SK-N-SH treated with all-trans-retinoic acid at 6 μM for 48 hours (cell line): ENCODE data around the gene TBX18.

Experiments used
- ATAC-seq: fragments of 200-7000 bp; cut with Tn5 transposase; 3 replicates; pipeline ENCODE4 v1.9.1; 2020; ENCODE audit warnings: mild to moderate bottlenecking, moderate library complexity
- ARNTL ChIP-seq: fragments of 450-650 bp; formaldehyde crosslinking; IDR thresholded peaks from 2 replicates; pipeline ENCODE4 v1.5.0; 2020; ENCODE audit warnings: low read depth, mild to moderate bottlenecking, moderate library complexity, borderline replicate concordance
- BACH2 ChIP-seq: fragments of 250-450 bp; sonication (Bioruptor Pico); IDR thresholded peaks from 2 replicates; pipeline ENCODE4 v1.9.0; 2021; ENCODE audit warnings: mild to moderate bottlenecking, borderline replicate concordance
- CREB5 ChIP-seq: fragments of 250-450 bp; sonication (Bioruptor Pico); IDR thresholded peaks from 2 replicates; pipeline ENCODE4 v1.5.1; 2020; ENCODE audit warnings: low read depth, mild to moderate bottlenecking, moderate library complexity
- CSDC2 ChIP-seq: fragments of 250-450 bp; sonication (Bioruptor Pico); IDR thresholded peaks from 2 replicates; pipeline ENCODE4 v1.5.0; 2020; ENCODE audit warnings: mild to moderate bottlenecking, moderate library complexity
- ESRRG ChIP-seq: fragments of 250-450 bp; sonication (Bioruptor Pico); IDR thresholded peaks from 2 replicates; pipeline ENCODE4 v1.6.1; 2021; ENCODE audit warnings: mild to moderate bottlenecking
- GLIS3 ChIP-seq: fragments of 250-450 bp; sonication (Bioruptor Pico); IDR thresholded peaks from 2 replicates; pipeline ENCODE4 v1.5.0; 2020; ENCODE audit warnings: mild to moderate bottlenecking, moderate library complexity
- ISL1 ChIP-seq: fragments of 250-450 bp; sonication (Bioruptor Pico); IDR thresholded peaks from 2 replicates; pipeline ENCODE4 v2.1.2; 2022; ENCODE audit warnings: mild to moderate bottlenecking, moderate library complexity
- OSR1 ChIP-seq: fragments of 250-450 bp; sonication (Bioruptor Pico); IDR thresholded peaks from 2 replicates; pipeline ENCODE4 v1.8.0; 2022; ENCODE audit warnings: moderate library complexity, mild to moderate bottlenecking, inconsistent platforms
- PPARA ChIP-seq: fragments of 250-450 bp; sonication (Bioruptor Pico); IDR thresholded peaks from 2 replicates; pipeline ENCODE4 v1.5.0; 2020; ENCODE audit warnings: mild to moderate bottlenecking, borderline replicate concordance
- RARB ChIP-seq: fragments of 250-450 bp; sonication (Bioruptor Pico); IDR thresholded peaks from 2 replicates; pipeline ENCODE4 v1.8.0; 2021; ENCODE audit warnings: mild to moderate bottlenecking, moderate library complexity
- SNAI2 ChIP-seq: fragments of 250-450 bp; sonication (Bioruptor Pico); IDR thresholded peaks from 2 replicates; pipeline ENCODE4 v1.5.0; 2020; ENCODE audit warnings: mild to moderate bottlenecking, moderate library complexity
- TCF4 ChIP-seq: fragments of 250-450 bp; sonication (Bioruptor Pico); IDR thresholded peaks from 2 replicates; pipeline ENCODE4 v1.8.0; 2021; ENCODE audit warnings: mild to moderate bottlenecking, moderate library complexity, borderline replicate concordance
- TOX ChIP-seq: fragments of 250-450 bp; sonication (Bioruptor Pico); IDR thresholded peaks from 2 replicates; pipeline ENCODE4 v1.8.0; 2021; ENCODE audit warnings: mild to moderate bottlenecking, moderate library complexity, borderline replicate concordance
- ZC3H10 ChIP-seq: fragments of 250-450 bp; sonication (Bioruptor Pico); IDR thresholded peaks from 2 replicates; pipeline ENCODE4 v1.5.1; 2021; ENCODE audit warnings: mild to moderate bottlenecking, moderate library complexity
- ZFP30 ChIP-seq: fragments of 450-650 bp; formaldehyde crosslinking; IDR thresholded peaks from 2 replicates; pipeline ENCODE4 v1.5.0; 2022; ENCODE audit warnings: mild to moderate bottlenecking, moderate library complexity
- ZNF565 ChIP-seq: fragments of 450-650 bp; formaldehyde crosslinking; conservative IDR thresholded peaks from 2 replicates; pipeline ENCODE4 v1.5.0; 2020; ENCODE audit warnings: low read depth, mild to moderate bottlenecking, moderate library complexity
- ZNF70 ChIP-seq: fragments of 450-650 bp; formaldehyde crosslinking; IDR thresholded peaks from 2 replicates; pipeline ENCODE4 v1.5.0; 2020; ENCODE audit warnings: mild to moderate bottlenecking, moderate library complexity
- ZNF8 ChIP-seq: fragments of 450-650 bp; formaldehyde crosslinking; IDR thresholded peaks from 2 replicates; pipeline ENCODE4 v1.5.0; 2020; ENCODE audit warnings: mild to moderate bottlenecking, moderate library complexity
- TF ChIP-seq, protein P1 (sequence below): fragments of 250-450 bp; sonication (Bioruptor Pico); IDR thresholded peaks from 2 replicates; pipeline ENCODE4 v1.8.0; 2020; ENCODE audit warnings: mild to moderate bottlenecking, moderate library complexity, borderline replicate concordance
- TF ChIP-seq, protein P2 (sequence below): fragments of 250-450 bp; sonication (Bioruptor Pico); IDR thresholded peaks from 2 replicates; pipeline ENCODE4 v1.5.0; 2020; ENCODE audit warnings: mild to moderate bottlenecking, moderate library complexity
- TF ChIP-seq, protein P3 (sequence below): fragments of 250-450 bp; sonication (Bioruptor Pico); IDR thresholded peaks from 2 replicates; pipeline ENCODE4 v1.5.1; 2021; ENCODE audit warnings: mild to moderate bottlenecking, moderate library complexity

The TBX18 gene

DNA sequence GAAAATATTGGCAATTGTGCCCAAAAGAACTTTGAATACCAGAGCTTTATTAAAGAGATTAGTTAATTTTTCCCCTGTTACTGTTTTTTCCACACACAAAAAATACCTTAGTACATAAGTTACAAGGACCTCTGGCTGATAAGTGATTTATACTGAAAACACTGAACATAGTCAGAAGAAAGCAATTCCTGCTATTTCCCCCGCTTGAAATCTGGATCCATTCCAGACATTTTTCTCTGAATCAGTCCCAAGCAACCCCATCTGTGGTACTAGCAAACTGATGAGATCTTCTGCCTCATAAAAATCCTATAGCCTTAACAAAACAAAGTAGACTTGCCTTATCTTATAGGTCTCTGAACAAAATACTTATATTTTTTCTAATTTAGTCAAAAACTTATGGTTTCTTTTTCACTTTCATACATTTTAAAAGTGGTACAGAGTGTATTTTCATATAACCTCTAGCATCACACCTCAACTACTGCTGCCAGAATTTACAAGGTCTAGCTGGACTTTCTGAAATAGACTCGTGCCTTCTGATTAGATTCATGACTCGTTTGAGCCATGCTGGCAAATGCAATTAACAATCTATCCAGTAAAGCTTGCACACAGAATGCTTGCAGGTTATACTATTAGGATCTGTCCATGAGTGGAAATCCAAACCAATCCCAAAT is 111.9 kb downstream of the TBX18 start:
- ATAC-seq = peak; percentile 94

DNA sequence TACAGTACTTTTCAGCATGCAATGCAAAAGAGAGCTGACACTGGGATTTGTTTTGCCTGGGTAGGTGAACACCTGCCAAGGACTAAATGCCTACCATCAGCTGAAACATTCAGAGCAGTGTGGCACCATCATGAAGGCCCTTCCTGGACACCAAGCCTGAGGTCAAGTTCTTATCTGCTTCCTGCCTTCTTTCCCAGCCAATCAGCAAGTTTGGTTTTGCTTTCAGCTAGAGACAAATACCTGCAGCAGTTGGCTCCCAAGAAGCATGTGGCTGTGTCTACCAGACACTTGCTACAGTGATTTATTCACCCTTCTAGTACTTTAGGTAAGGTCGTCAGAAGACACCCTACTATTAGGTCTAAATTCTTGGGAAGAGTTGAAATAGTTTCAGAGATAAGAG is 112.8 kb downstream of the TBX18 start:
- no peak for TF ChIP-seq RARB
- no peak for TF ChIP-seq CSDC2 (CRISPR knock-in tag)
- no peak for TF ChIP-seq ISL1
- no peak for TF ChIP-seq TOX
- no peak for TF ChIP-seq ZNF70 (CRISPR knock-in tag)
- TF ChIP-seq BACH2 = no peak
- TF ChIP-seq ESRRG = no peak
- TF ChIP-seq, protein P1, sequence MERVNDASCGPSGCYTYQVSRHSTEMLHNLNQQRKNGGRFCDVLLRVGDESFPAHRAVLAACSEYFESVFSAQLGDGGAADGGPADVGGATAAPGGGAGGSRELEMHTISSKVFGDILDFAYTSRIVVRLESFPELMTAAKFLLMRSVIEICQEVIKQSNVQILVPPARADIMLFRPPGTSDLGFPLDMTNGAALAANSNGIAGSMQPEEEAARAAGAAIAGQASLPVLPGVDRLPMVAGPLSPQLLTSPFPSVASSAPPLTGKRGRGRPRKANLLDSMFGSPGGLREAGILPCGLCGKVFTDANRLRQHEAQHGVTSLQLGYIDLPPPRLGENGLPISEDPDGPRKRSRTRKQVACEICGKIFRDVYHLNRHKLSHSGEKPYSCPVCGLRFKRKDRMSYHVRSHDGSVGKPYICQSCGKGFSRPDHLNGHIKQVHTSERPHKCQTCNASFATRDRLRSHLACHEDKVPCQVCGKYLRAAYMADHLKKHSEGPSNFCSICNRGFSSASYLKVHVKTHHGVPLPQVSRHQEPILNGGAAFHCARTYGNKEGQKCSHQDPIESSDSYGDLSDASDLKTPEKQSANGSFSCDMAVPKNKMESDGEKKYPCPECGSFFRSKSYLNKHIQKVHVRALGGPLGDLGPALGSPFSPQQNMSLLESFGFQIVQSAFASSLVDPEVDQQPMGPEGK = no peak
- TF ChIP-seq ARNTL = no peak
- TF ChIP-seq, protein P2, sequence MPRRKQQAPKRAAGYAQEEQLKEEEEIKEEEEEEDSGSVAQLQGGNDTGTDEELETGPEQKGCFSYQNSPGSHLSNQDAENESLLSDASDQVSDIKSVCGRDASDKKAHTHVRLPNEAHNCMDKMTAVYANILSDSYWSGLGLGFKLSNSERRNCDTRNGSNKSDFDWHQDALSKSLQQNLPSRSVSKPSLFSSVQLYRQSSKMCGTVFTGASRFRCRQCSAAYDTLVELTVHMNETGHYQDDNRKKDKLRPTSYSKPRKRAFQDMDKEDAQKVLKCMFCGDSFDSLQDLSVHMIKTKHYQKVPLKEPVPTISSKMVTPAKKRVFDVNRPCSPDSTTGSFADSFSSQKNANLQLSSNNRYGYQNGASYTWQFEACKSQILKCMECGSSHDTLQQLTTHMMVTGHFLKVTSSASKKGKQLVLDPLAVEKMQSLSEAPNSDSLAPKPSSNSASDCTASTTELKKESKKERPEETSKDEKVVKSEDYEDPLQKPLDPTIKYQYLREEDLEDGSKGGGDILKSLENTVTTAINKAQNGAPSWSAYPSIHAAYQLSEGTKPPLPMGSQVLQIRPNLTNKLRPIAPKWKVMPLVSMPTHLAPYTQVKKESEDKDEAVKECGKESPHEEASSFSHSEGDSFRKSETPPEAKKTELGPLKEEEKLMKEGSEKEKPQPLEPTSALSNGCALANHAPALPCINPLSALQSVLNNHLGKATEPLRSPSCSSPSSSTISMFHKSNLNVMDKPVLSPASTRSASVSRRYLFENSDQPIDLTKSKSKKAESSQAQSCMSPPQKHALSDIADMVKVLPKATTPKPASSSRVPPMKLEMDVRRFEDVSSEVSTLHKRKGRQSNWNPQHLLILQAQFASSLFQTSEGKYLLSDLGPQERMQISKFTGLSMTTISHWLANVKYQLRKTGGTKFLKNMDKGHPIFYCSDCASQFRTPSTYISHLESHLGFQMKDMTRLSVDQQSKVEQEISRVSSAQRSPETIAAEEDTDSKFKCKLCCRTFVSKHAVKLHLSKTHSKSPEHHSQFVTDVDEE (CRISPR knock-in tag) = no peak
- no peak for TF ChIP-seq ZFP30 (CRISPR knock-in tag)
- no peak for TF ChIP-seq ZNF565
- no peak for ATAC-seq

More for the DNA sequence above, 111.9 kb downstream of the TBX18 start:
- TF ChIP-seq ISL1 (peak; percentile 78), ARNTL (no peak)

DNA sequence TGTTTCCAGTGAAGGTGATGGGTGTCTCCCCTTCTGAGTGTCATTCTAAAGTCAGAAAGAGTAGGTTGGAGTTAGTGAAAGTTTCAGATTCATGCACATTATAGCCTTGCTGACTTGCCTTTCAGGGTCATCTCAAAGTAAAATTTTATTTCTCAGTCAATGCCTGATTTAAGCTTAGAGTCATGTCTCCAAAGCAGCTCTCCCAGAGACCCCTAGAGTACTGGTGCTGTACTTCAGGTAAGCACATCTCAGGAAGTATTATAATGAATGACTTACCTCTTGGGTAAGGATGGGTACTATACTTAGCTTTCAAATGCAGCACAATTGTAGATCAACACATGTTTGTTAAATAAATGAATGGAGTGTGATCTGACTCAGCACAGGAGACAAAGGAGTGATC is 116.0 kb downstream of the TBX18 start:
- no peak for TF ChIP-seq ARNTL
- no peak for TF ChIP-seq ZC3H10 (CRISPR knock-in tag)
- no peak for TF ChIP-seq GLIS3 (CRISPR knock-in tag)
- TF ChIP-seq ISL1 = no peak
- no peak for TF ChIP-seq TCF4 (CRISPR knock-in tag)
- TF ChIP-seq, protein P1 = no peak
- no peak for TF ChIP-seq ZNF8
- no peak for TF ChIP-seq OSR1
- no peak for TF ChIP-seq PPARA (CRISPR knock-in tag)
- no peak for TF ChIP-seq ZFP30 (CRISPR knock-in tag)
- TF ChIP-seq CREB5 (CRISPR knock-in tag) = no peak
- TF ChIP-seq, protein P2 (CRISPR knock-in tag) = no peak
- no peak for TF ChIP-seq SNAI2
- no peak for TF ChIP-seq CSDC2 (CRISPR knock-in tag)
- no peak for TF ChIP-seq TOX
- no peak for TF ChIP-seq ZNF70 (CRISPR knock-in tag)
- no peak for TF ChIP-seq RARB
- TF ChIP-seq BACH2 = no peak
- TF ChIP-seq ESRRG = no peak
- TF ChIP-seq, protein P3, sequence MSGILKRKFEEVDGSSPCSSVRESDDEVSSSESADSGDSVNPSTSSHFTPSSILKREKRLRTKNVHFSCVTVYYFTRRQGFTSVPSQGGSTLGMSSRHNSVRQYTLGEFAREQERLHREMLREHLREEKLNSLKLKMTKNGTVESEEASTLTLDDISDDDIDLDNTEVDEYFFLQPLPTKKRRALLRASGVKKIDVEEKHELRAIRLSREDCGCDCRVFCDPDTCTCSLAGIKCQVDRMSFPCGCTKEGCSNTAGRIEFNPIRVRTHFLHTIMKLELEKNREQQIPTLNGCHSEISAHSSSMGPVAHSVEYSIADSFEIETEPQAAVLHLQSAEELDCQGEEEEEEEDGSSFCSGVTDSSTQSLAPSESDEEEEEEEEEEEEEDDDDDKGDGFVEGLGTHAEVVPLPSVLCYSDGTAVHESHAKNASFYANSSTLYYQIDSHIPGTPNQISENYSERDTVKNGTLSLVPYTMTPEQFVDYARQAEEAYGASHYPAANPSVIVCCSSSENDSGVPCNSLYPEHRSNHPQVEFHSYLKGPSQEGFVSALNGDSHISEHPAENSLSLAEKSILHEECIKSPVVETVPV (CRISPR knock-in tag) = no peak
- no peak for ATAC-seq
